Esophagus (tissue), 2 donors: ENCODE measurements around the gene SIRT5. TPM values are rescaled to one million over a fixed set of nuclear protein-coding genes. Genes with fewer than 3 reads are reported as not detected.

Experiments used
- H3K27ac ChIP-seq, 2 donors: one replicate each; pipeline ENCODE4 v1.5.1; 2013; ENCODE audit warnings: low read depth in 2 of 2, mild to moderate bottlenecking in 2 of 2, inconsistent platforms in 1 of 2, low read length in 1 of 2, moderate library complexity in 1 of 2
- H3K27me3 ChIP-seq, 2 donors: one replicate each; pipeline ENCODE4 v1.6.1; 2013; ENCODE audit warnings: low read length in 2 of 2, control low read depth in 1 of 2, mild to moderate bottlenecking in 1 of 2; ENCODE audit not compliant: insufficient read depth in 2 of 2, control insufficient read depth in 1 of 2
- H3K36me3 ChIP-seq, 2 donors: one replicate each; pipeline ENCODE4 v1.6.1; 2013; ENCODE audit warnings: low read length in 1 of 2; ENCODE audit not compliant: control insufficient read depth in 2 of 2, insufficient read depth in 2 of 2
- H3K4me1 ChIP-seq, 2 donors: one replicate each; pipeline ENCODE4 v1.6.1; 2013; ENCODE audit warnings: low read length in 1 of 2; ENCODE audit not compliant: control insufficient read depth in 2 of 2, insufficient read depth in 2 of 2
- H3K4me3 ChIP-seq, 2 donors: one replicate each; pipeline ENCODE4 v1.5.1; 2013; ENCODE audit warnings: low read length in 2 of 2, mild to moderate bottlenecking in 2 of 2, low read depth in 1 of 2, moderate library complexity in 1 of 2
- H3K9me3 ChIP-seq, 2 donors: one replicate each; pipeline ENCODE4 v1.6.1; 2013; ENCODE audit warnings: mild to moderate bottlenecking in 2 of 2, low read depth in 1 of 2, low read length in 1 of 2, moderate library complexity in 1 of 2; ENCODE audit not compliant: control insufficient read depth in 2 of 2, insufficient read depth in 1 of 2
- WGBS, 2 donors: extraction: QIAGEN DNeasy Blood & Tissue Kit; methylation state at CpG; one replicate each; pipeline ENCODE4 v1.1.7; 2013; 5-methylcytosine and 5-hydroxymethylcytosine counted together
- polyA plus RNA-seq, 2 donors: library from polyadenylated mRNA; stranded (reverse); fragments of 200-250 nt; gene quantifications; one replicate each; pipeline ENCODE4 v1.2.3, GENCODE V29; 2013
- donor health status: healthy with polysubstance abuse.
- donor health status: Bipolar disorder and iron deficiency.

Gene SIRT5
- polyA plus RNA-seq, 2 donors, result 3.6 to 5.5 TPM

- peaks cover 0 to 2% of the 10 kb centered on the region in 2 donors for H3K4me1 ChIP-seq
- WGBS, 2 donors, result 79% methylated on average over 10 of the region's 10 CpGs
- no peaks in the 10 kb centered on the region for H3K9me3 ChIP-seq
- no peak overlapping the region for H3K4me3 ChIP-seq
- no peaks in the 10 kb centered on the region for H3K36me3 ChIP-seq
- H3K27ac ChIP-seq, result no peak overlapping the region
- H3K27me3 ChIP-seq, result no peaks in the 10 kb centered on the region
Measured at GRCh38 chr6:13561624-13562267, 12.7 kb upstream of the SIRT5 start.

- Histone ChIP-seq H3K36me3 (no peaks in the 10 kb centered on the region), H3K9me3 (no peaks in the 10 kb centered on the region), H3K27me3 (no peaks in the 10 kb centered on the region), H3K4me1 (peaks cover 0 to 2% of the 10 kb centered on the region in 2 donors), H3K4me3 (no peak overlapping the region), H3K27ac (no peak overlapping the region)
- 82 to 91% methylated on average over 1 of the region's 1 CpG for WGBS, 2 donors
Measured at GRCh38 chr6:13563009-13563408, 11.4 kb upstream of the SIRT5 start.

GRCh38 chr6:13565921-13566320, 8.5 kb upstream of the SIRT5 start:
- peaks cover 0 to 3% of the 10 kb centered on the region in 2 donors for H3K27me3 ChIP-seq
- no peak overlapping the region for H3K4me3 ChIP-seq
- no peaks in the 10 kb centered on the region for H3K9me3 ChIP-seq
- H3K36me3 ChIP-seq, result no peaks in the 10 kb centered on the region
- H3K4me1 ChIP-seq, result no peaks in the 10 kb centered on the region
- H3K27ac ChIP-seq, result no peak overlapping the region
- WGBS, 2 donors, result 90 to 94% methylated on average over 4 of the region's 4 CpGs

GRCh38 chr6:13566500-13566899, 7.9 kb upstream of the SIRT5 start:
- Histone ChIP-seq H3K36me3 (no peaks in the 10 kb centered on the region), H3K4me1 (no peaks in the 10 kb centered on the region), H3K27ac (no peak overlapping the region), H3K9me3 (no peaks in the 10 kb centered on the region), H3K27me3 (peaks cover 0 to 3% of the 10 kb centered on the region in 2 donors), H3K4me3 (no peak overlapping the region)
- 94 to 95% methylated on average over 3 of the region's 3 CpGs for WGBS, 2 donors

- Histone ChIP-seq H3K9me3 (no peaks in the 10 kb centered on the region), H3K4me1 (peaks cover 0 to 3% of the 10 kb centered on the region in 2 donors), H3K27ac (no peak overlapping the region), H3K4me3 (no peak overlapping the region), H3K27me3 (peaks cover 0 to 3% of the 10 kb centered on the region in 2 donors), H3K36me3 (no peaks in the 10 kb centered on the region)
- 82 to 85% methylated on average over 5 of the region's 5 CpGs for WGBS, 2 donors
Measured at GRCh38 chr6:13568970-13569369, 5.4 kb upstream of the SIRT5 start.

GRCh38 chr6:13572240-13572639, 2.2 kb upstream of the SIRT5 start:
- peaks cover 0 to 3% of the 10 kb centered on the region in 2 donors for H3K27me3 ChIP-seq
- H3K27ac ChIP-seq, result no peak overlapping the region
- H3K9me3 ChIP-seq, result no peaks in the 10 kb centered on the region
- no peak overlapping the region for H3K4me3 ChIP-seq
- H3K4me1 ChIP-seq, result peaks cover 0 to 5% of the 10 kb centered on the region in 2 donors
- H3K36me3 ChIP-seq, result no peaks in the 10 kb centered on the region
- WGBS, 2 donors, result 92 to 93% methylated on average over 7 of the region's 7 CpGs

- Histone ChIP-seq H3K36me3 (no peaks in the 10 kb centered on the region), H3K27me3 (peaks cover 0 to 3% of the 10 kb centered on the region in 2 donors), H3K4me1 (peaks cover 0 to 5% of the 10 kb centered on the region in 2 donors), H3K9me3 (no peaks in the 10 kb centered on the region), H3K4me3 (peak overlapping the region in 1 of 2 donors; percentile 73), H3K27ac (peak overlapping the region in 1 of 2 donors; percentile 47)
- 77 to 82% methylated on average over 16 of the region's 16 CpGs for WGBS, 2 donors
Measured at GRCh38 chr6:13572951-13573654, 1.3 kb upstream of the SIRT5 start.

- no peaks in the 10 kb centered on the region for H3K36me3 ChIP-seq
- peak overlapping the region; percentile 73 to 75 for H3K4me3 ChIP-seq
- peak overlapping the region; percentile 98 for H3K27ac ChIP-seq
- no peaks in the 10 kb centered on the region for H3K9me3 ChIP-seq
- peaks cover 0 to 3% of the 10 kb centered on the region in 2 donors for H3K27me3 ChIP-seq
- peaks cover 0 to 5% of the 10 kb centered on the region in 2 donors for H3K4me1 ChIP-seq
- 4% methylated on average over 14 of the region's 14 CpGs for WGBS, 2 donors
Measured at GRCh38 chr6:13573669-13574110, 711 bp upstream of the SIRT5 start.

GRCh38 chr6:13574149-13574570, 241 bp upstream of the SIRT5 start:
- H3K9me3 ChIP-seq, result no peaks in the 10 kb centered on the region
- H3K27me3 ChIP-seq, result peaks cover 0 to 1% of the 10 kb centered on the region in 2 donors
- peak overlapping the region; percentile 73 to 75 for H3K4me3 ChIP-seq
- H3K36me3 ChIP-seq, result no peaks in the 10 kb centered on the region
- H3K27ac ChIP-seq, result peak overlapping the region; percentile 98
- 0 to 1% methylated on average over 27 to 46 of the region's 46 CpGs for WGBS, 2 donors
- peaks cover 0 to 5% of the 10 kb centered on the region in 2 donors for H3K4me1 ChIP-seq
